Fibroblast of the aortic adventitia (primary cell): ENCODE results near the gene GFM1. TPM values are rescaled to one million over a fixed set of nuclear protein-coding genes. Genes with fewer than 3 reads are reported as not detected.

Experiments
- DNase-seq: peaks from one replicate; pipeline ENCODE4 v3.0.0-alpha.2; 2010; ENCODE audit warnings: low read depth
- H3K4me3 ChIP-seq: 2 replicates; pipeline ENCODE4 v1.5.1; 2011; ENCODE audit warnings: low read depth, mild to moderate bottlenecking, control low read depth, low read length, moderate library complexity
- total RNA-seq: library from RNA; depleted of rRNA; stranded (reverse); fragments of >200 nt; gene quantifications from 2 replicates; pipeline ENCODE4 v1.2.3, GENCODE V29; 2012; ENCODE audit warnings: low replicate concordance
- TF ChIP-seq, protein P1 (sequence below): IDR thresholded peaks from 2 replicates; pipeline ENCODE4 v1.5.1; 2011; ENCODE audit warnings: mild to moderate bottlenecking, low read length, control low read depth, inconsistent platforms; ENCODE audit not compliant: insufficient read depth

Gene GFM1
- 44.4 and 49.4 TPM in 2 replicates for total RNA-seq

DNA sequence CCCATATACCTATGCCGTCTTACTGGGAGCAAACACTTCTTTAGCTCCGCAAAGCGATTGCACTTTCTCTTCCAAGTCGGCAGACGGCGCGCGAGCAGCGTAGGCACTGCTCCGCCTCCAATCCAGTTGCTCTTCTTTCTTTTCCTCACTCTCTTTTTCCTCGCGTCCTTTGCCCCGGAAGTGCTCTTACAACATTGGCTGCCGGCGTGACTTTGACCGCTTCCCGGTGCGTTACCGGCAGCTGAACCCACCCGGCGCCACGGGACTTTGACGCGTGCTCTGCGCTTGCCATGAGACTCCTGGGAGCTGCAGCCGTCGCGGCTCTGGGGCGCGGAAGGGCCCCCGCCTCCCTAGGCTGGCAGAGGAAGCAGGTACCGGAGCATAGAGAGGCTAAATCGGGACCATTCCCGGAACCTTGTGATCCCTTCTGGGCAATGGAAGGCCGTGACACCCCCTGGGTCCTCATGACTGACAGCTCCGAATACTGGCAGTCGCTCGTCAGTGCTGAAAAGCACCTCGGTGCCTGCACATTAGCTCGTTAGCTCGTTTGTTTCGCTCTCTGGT, at the start of gene GFM1:
Gene GFM1 (plus strand): TSS at position 183 of the 564 bp plus-strand sequence. CDS start 108 bp downstream, at position 291.
- TF ChIP-seq, protein P1, sequence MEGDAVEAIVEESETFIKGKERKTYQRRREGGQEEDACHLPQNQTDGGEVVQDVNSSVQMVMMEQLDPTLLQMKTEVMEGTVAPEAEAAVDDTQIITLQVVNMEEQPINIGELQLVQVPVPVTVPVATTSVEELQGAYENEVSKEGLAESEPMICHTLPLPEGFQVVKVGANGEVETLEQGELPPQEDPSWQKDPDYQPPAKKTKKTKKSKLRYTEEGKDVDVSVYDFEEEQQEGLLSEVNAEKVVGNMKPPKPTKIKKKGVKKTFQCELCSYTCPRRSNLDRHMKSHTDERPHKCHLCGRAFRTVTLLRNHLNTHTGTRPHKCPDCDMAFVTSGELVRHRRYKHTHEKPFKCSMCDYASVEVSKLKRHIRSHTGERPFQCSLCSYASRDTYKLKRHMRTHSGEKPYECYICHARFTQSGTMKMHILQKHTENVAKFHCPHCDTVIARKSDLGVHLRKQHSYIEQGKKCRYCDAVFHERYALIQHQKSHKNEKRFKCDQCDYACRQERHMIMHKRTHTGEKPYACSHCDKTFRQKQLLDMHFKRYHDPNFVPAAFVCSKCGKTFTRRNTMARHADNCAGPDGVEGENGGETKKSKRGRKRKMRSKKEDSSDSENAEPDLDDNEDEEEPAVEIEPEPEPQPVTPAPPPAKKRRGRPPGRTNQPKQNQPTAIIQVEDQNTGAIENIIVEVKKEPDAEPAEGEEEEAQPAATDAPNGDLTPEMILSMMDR, result peak; percentile 95
- peak within 1 kb of the TSS; percentile 100 for H3K4me3 ChIP-seq
- DNase-seq, result peak; percentile 95

DNA sequence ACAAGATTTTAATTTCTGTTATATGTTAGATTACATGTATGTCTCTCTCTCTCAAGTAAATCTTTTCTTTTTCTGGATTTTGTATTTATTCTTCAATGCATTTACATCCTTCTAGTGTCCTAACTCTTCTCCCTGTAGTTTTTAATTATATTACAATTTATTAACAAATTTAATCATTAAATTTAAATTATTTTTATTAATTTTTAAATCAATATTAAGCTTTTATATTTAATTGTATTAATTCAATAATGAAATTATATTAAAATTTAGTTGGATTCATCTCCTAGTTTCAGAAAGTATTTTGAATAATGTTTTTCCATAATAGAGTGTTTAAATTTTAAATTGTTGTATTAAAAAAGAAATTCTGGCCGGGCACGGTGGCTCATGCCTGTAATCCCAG, 43.5 kb upstream of the GFM1 start:
- DNase-seq, result no peak
- no peak overlapping the region for H3K4me3 ChIP-seq
- TF ChIP-seq, protein P1, result no peak

DNA sequence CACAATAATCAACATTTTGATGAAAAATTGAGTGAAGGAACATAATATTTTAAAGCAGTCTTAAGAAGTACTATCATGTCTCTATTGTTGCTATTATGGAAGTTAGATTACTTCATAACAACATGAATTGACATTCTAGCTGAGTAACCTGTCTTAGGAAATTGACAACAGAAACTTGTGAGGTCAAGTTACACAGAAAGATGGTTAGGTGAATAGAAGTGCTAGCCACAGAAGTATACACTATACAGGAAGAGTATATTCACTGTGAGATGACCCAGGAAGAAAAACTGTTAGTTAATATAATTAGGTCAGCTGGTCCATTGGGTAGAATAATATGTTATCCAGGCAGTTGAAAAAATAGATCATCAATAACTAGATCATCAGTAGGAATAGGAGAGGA, 42.1 kb upstream of the GFM1 start:
- TF ChIP-seq, protein P1, result no peak
- DNase-seq, result no peak
- no peak overlapping the region for H3K4me3 ChIP-seq

DNA sequence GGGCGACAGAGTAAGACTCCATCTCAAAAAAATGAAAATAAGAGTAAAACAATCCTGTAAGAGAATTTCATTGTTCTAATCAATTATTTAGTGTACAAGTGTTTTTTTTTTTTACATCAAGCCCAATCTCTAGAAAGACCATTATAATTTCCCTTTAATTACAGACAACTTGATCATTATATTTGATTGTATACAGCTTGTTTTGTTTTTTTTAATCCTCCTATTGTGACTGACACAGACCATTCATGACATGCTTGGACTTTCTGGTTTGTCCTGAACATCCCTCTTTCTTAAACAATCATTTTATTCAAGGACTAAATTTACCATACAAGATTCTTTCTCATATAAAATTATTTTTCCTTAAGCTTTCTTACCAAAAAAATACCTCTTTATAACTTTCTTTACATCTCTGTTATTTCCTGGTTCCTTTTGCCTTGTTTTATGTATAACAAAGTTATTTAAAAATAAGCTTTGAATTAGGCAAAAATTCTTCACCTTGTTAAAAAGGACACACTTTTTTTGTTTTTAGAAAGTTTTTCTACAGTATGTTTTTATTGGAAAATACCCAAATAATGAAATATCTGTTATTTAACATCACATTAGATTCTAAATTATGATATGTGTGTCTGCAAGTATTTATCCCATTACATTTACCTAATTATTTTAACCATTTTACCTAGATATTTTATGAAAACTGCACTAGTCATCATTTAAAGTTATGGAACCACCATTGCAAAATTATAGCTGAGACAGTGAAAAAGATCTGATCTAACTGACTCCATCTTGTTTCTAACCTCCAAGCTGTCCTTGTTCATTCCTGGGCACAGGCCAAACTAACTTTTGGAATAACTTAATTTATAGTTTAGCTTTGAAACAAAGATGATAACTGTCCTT, 26.1 kb upstream of the GFM1 start:
- DNase-seq, result no peak
- TF ChIP-seq, protein P1, result no peak
- H3K4me3 ChIP-seq, result no peak overlapping the region

DNA sequence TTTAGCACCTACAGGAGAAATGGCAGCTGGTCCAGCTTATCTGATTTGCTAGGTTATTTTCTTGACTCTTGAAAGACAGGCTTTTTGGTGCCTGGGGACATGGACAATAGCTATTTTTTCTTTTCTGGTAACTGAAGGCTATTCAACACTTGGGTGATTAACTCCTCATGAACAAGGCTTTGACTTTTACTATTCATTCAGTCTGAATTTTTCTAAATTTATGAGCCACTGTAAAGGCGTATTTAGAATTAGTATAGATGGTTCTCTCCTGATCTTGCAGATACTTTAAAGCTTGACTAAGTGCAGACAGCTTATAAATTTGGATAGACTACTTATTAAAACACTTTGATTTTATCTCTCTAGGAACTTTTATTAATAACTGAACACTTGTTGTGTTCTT, 18.4 kb upstream of the GFM1 start:
- DNase-seq, result no peak
- TF ChIP-seq, protein P1, result no peak
- no peak overlapping the region for H3K4me3 ChIP-seq

DNA sequence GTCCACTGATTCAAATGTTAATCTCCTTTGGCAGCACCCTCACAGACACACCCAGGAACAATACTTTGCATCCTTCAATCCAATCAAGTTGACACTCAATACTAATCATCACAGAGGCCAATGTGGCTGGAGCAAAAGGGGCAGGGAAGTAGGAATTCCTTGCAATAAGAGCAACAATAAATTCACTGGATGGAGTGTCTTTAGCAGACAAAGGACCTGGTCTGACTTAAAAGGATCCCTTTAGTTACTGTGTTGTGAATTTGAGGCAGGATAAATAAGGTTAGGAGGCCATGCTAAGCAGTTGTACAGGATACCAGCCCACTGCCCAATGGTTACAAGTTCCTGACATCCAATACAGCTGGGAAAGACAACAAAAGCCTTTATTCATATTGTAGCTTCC, 12.3 kb upstream of the GFM1 start:
- DNase-seq, result no peak
- no peak overlapping the region for H3K4me3 ChIP-seq
- TF ChIP-seq, protein P1, result no peak
